ENCODE measurements around the gene PARD3.

PARD3 gene

GRCh38 chr10:34091635-34092195, 723.4 kb downstream of the PARD3 start:
- no peak overlapping the region for H3K27ac ChIP-seq
- TF ChIP-seq CTCF (conservative IDR thresholded peaks at IDR 0.05): no peak

GRCh38 chr10:34089253-34089652, 725.8 kb downstream of the PARD3 start:
- no peak overlapping the region for H3K27ac ChIP-seq
- no peak for TF ChIP-seq CTCF (conservative IDR thresholded peaks at IDR 0.05)

GRCh38 chr10:34088208-34088794, 726.8 kb downstream of the PARD3 start:
- TF ChIP-seq CTCF (conservative IDR thresholded peaks at IDR 0.05): no peak
- H3K27ac ChIP-seq: no peak overlapping the region

GRCh38 chr10:34087095-34087418, 728.0 kb downstream of the PARD3 start:
- no peak overlapping the region for H3K27ac ChIP-seq
- TF ChIP-seq CTCF (conservative IDR thresholded peaks at IDR 0.05): no peak

GRCh38 chr10:34083567-34083966, 731.5 kb downstream of the PARD3 start:
- no peak for TF ChIP-seq CTCF (conservative IDR thresholded peaks at IDR 0.05)
- H3K27ac ChIP-seq: no peak overlapping the region

- peak; percentile 37 for TF ChIP-seq CTCF (conservative IDR thresholded peaks at IDR 0.05)
- no peak overlapping the region for H3K27ac ChIP-seq
These were observed 733.1 kb downstream of the PARD3 start for GRCh38 chr10:34081948-34082347.

GRCh38 chr10:34081347-34081743, 733.8 kb downstream of the PARD3 start:
- no peak for TF ChIP-seq CTCF (conservative IDR thresholded peaks at IDR 0.05)
- H3K27ac ChIP-seq: no peak overlapping the region
